Hepatocyte (in vitro differentiated cells): ENCODE data around the gene CASP14. TPM values are rescaled to one million over a fixed set of nuclear protein-coding genes. Genes with fewer than 3 reads are reported as not detected.
"Not testable (repeated sequence)": the region's sequence is repeated elsewhere in the genome, so short reads cannot be mapped to it uniquely, and the experiment has no call there.

Experiments
- DNase-seq: peaks from one replicate; pipeline ENCODE4 v3.0.0-alpha.2; 2016; ENCODE audit warnings: low spot score
- H2AFZ ChIP-seq: fragments of 200-600 bp; sonication (generic); 2 replicates; pipeline ENCODE4 v1.6.0; 2016; ENCODE audit warnings: antibody characterized with exemption, mild to moderate bottlenecking
- H3K27ac ChIP-seq: fragments of 200-600 bp; sonication (generic); 2 replicates; pipeline ENCODE4 v1.5.1; 2016; ENCODE audit warnings: mild to moderate bottlenecking
- H3K27me3 ChIP-seq: fragments of 200-600 bp; sonication (generic); 2 replicates; pipeline ENCODE4 v1.6.1; 2016
- H3K36me3 ChIP-seq: fragments of 200-600 bp; sonication (generic); replicated peaks from 2 replicates; pipeline ENCODE4 v1.5.1; 2016; ENCODE audit warnings: low read depth; ENCODE audit not compliant: insufficient read depth
- H3K4me1 ChIP-seq: fragments of 200-600 bp; sonication (generic); 2 replicates; pipeline ENCODE4 v1.5.1; 2016; ENCODE audit warnings: mild to moderate bottlenecking, moderate library complexity; ENCODE audit not compliant: insufficient read depth
- H3K4me2 ChIP-seq: fragments of 200-600 bp; sonication (generic); 2 replicates; pipeline ENCODE4 v1.6.0; 2016
- H3K4me3 ChIP-seq: fragments of 200-600 bp; sonication (generic); 2 replicates; pipeline ENCODE4 v1.5.1; 2016; ENCODE audit warnings: mild to moderate bottlenecking
- H3K79me2 ChIP-seq: fragments of 200-600 bp; sonication (generic); 2 replicates; pipeline ENCODE4 v1.6.0; 2017; ENCODE audit warnings: mild to moderate bottlenecking
- H3K9me2 ChIP-seq: fragments of 200-600 bp; sonication (generic); replicated peaks from 2 replicates; pipeline ENCODE4 v1.6.0; 2017; ENCODE audit warnings: mild to moderate bottlenecking; ENCODE audit not compliant: insufficient read depth
- H3K9me3 ChIP-seq: fragments of 200-600 bp; sonication (generic); 2 replicates; pipeline ENCODE4 v1.5.1; 2016; ENCODE audit warnings: low read depth, mild to moderate bottlenecking
- H4K20me1 ChIP-seq: fragments of 200-600 bp; sonication (generic); 2 replicates; pipeline ENCODE4 v1.6.0; 2016; ENCODE audit warnings: mild to moderate bottlenecking; ENCODE audit not compliant: insufficient read depth, poor library complexity, severe bottlenecking
- EZH2 ChIP-seq: fragments of 200-600 bp; sonication (generic); IDR thresholded peaks from 2 replicates; pipeline ENCODE4 v1.6.1; 2016; ENCODE audit warnings: antibody characterized with exemption, mild to moderate bottlenecking, borderline replicate concordance
- EZH2phosphoT487 ChIP-seq: fragments of 200-600 bp; sonication (generic); IDR thresholded peaks from one replicate; pipeline ENCODE4 v1.6.1; 2018; ENCODE audit warnings: antibody characterized with exemption, mild to moderate bottlenecking, low read depth, moderate library complexity; ENCODE audit not compliant: unreplicated experiment, severe bottlenecking
- WGBS: methylation state at CpG from one replicate; pipeline ENCODE4 v1.1.6; 2016; ENCODE audit warnings: low lambda C conversion rate; ENCODE audit errors: missing lambda C conversion rate; 5-methylcytosine and 5-hydroxymethylcytosine counted together
- polyA plus RNA-seq: library from polyadenylated mRNA; unstranded; fragments of >200 nt; fragmentation: Nextera tagmentation; extraction: Ambion mirVana; gene quantifications from 2 replicates; pipeline ENCODE4 v1.2.1, GENCODE V29; 2016
- total RNA-seq: library from RNA; depleted of rRNA; stranded (reverse); fragments of >200 nt; gene quantifications from 2 replicates; pipeline ENCODE4 v1.2.3, GENCODE V29; 2014
- TF ChIP-seq, protein P1 (sequence below): fragments of 200-600 bp; sonication (generic); IDR thresholded peaks from 2 replicates; pipeline ENCODE4 v1.5.1; 2016; ENCODE audit warnings: antibody characterized with exemption, mild to moderate bottlenecking; ENCODE audit not compliant: poor library complexity

The CASP14 gene
- total and polyA plus RNA-seq, 2 experiments from 2014 or later = not detected

- Histone ChIP-seq H3K79me2 (no peaks in the 10 kb centered on the region), H3K4me3 (no peak overlapping the region), H2AFZ (no peak overlapping the region), H3K27ac (no peak overlapping the region), H4K20me1 (no peaks in the 10 kb centered on the region), H3K27me3 (peaks cover 16% of the 10 kb centered on the region), H3K4me2 (no peak overlapping the region), H3K9me3 (no peaks in the 10 kb centered on the region), H3K9me2 (no peaks in the 10 kb centered on the region), H3K36me3 (no peaks in the 10 kb centered on the region), H3K4me1 (no peaks in the 10 kb centered on the region)
- TF ChIP-seq EZH2 (no peak), EZH2phosphoT487 (no peak)
- TF ChIP-seq, protein P1, sequence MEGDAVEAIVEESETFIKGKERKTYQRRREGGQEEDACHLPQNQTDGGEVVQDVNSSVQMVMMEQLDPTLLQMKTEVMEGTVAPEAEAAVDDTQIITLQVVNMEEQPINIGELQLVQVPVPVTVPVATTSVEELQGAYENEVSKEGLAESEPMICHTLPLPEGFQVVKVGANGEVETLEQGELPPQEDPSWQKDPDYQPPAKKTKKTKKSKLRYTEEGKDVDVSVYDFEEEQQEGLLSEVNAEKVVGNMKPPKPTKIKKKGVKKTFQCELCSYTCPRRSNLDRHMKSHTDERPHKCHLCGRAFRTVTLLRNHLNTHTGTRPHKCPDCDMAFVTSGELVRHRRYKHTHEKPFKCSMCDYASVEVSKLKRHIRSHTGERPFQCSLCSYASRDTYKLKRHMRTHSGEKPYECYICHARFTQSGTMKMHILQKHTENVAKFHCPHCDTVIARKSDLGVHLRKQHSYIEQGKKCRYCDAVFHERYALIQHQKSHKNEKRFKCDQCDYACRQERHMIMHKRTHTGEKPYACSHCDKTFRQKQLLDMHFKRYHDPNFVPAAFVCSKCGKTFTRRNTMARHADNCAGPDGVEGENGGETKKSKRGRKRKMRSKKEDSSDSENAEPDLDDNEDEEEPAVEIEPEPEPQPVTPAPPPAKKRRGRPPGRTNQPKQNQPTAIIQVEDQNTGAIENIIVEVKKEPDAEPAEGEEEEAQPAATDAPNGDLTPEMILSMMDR = no peak
- WGBS = 29% methylated on average over 7 of the region's 11 CpGs
- DNase-seq = no peak
Measured at GRCh38 chr19:15014579-15014978, 34.7 kb upstream of the CASP14 start.

DNA sequence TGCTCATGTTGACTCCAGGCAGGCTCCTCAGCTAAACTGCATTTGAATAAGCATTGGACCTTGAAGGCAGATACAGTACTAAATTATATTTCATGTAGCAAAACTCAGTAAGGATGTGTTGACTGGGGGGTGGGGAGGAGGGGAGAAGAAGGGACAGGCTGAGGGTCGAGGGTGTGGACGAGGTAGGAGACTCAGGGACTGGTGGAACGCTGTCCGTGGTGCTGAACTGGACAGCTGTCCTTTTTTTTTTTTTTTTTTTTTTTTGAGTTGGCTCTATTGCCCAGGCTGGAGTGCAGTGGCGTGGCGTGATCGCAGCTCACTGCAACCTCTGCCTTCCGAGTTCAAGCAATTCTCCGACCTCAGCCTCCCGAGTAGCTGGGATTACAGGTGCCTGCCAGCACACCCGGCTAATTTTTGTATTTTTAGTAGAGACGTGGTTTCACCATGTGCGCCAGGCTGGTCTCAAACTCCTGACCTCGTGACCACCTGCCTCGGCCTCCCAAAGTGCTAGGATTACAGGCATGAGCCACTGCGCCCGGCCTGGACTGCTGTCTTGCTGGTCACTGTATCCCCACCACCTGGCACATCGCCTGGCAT lies 33.2 kb upstream of the CASP14 start:
- Histone ChIP-seq H3K9me3 (no peaks in the 10 kb centered on the region), H3K4me1 (no peaks in the 10 kb centered on the region), H3K9me2 (no peaks in the 10 kb centered on the region), H3K27ac (no peak overlapping the region), H3K4me2 (no peak overlapping the region), H3K79me2 (no peaks in the 10 kb centered on the region), H3K27me3 (peaks cover 10% of the 10 kb centered on the region), H4K20me1 (no peaks in the 10 kb centered on the region), H3K4me3 (no peak overlapping the region), H3K36me3 (no peaks in the 10 kb centered on the region), H2AFZ (no peak overlapping the region)
- DNase-seq = peak; percentile 53
- TF ChIP-seq EZH2phosphoT487 = no peak
- TF ChIP-seq, protein P1 = no peak
- no peak for TF ChIP-seq EZH2
- 45% methylated on average over 18 of the region's 18 CpGs for WGBS

GRCh38 chr19:15018836-15019235 lies 30.4 kb upstream of the CASP14 start:
- H3K36me3 ChIP-seq, H3K4me2 ChIP-seq, H3K4me1 ChIP-seq, H3K79me2 ChIP-seq, DNase-seq, H3K27me3 ChIP-seq, H3K9me3 ChIP-seq, H3K4me3 ChIP-seq, H4K20me1 ChIP-seq, H3K27ac ChIP-seq, H2AFZ ChIP-seq, H3K9me2 ChIP-seq: not testable (repeated sequence)
- 42% methylated on average over 3 of the region's 3 CpGs for WGBS

- whole genome bisulfite sequencing = 87% methylated on average over 36 of the region's 45 CpGs
Measured at GRCh38 chr19:15021286-15022007, 27.8 kb upstream of the CASP14 start.

More at GRCh38 chr19:15021286-15022007, 27.8 kb upstream of the CASP14 start:
- Histone ChIP-seq H3K9me2 (no peaks in the 10 kb centered on the region), H3K9me3 (no peaks in the 10 kb centered on the region), H3K4me2 (no peak overlapping the region), H3K36me3 (no peaks in the 10 kb centered on the region), H3K4me3 (no peak overlapping the region), H3K4me1 (no peaks in the 10 kb centered on the region), H3K27ac (no peak overlapping the region), H3K79me2 (no peaks in the 10 kb centered on the region), H4K20me1 (no peaks in the 10 kb centered on the region), H3K27me3 (no peaks in the 10 kb centered on the region), H2AFZ (no peak overlapping the region)
- DNase-seq = no peak
- TF ChIP-seq EZH2phosphoT487 = no peak
- TF ChIP-seq, protein P1 = no peak
- TF ChIP-seq EZH2 = no peak
